GM12892 (cell line): ENCODE measurements around the gene ADPRHL1.
"Not testable (repeated sequence)": the region's sequence is repeated elsewhere in the genome, so short reads cannot be mapped to it uniquely, and the experiment has no call there.

Experiments
- DNase-seq: peaks from one replicate; pipeline ENCODE4 v3.0.0; 2011; ENCODE audit not compliant: insufficient read length
- FAIRE-seq: peaks from 2 replicates; lab custom pipeline; 2011; peaks lifted over from hg19 to GRCh38; lab: Jason Lieb, UNC
- POLR2A ChIP-seq: IDR thresholded peaks from 2 replicates; pipeline ENCODE4 v1.6.1; 2011; ENCODE audit warnings: low read depth, low read length, control low read depth
- POLR2AphosphoS5 ChIP-seq: IDR thresholded peaks from 2 replicates; pipeline ENCODE4 v1.6.1; 2011; ENCODE audit warnings: low read depth, low read length, control low read depth
- TAF1 ChIP-seq: IDR thresholded peaks from 2 replicates; pipeline ENCODE4 v1.6.1; 2011; ENCODE audit warnings: low read depth, mild to moderate bottlenecking, control low read depth, low read length, borderline replicate concordance

ADPRHL1 gene

DNA sequence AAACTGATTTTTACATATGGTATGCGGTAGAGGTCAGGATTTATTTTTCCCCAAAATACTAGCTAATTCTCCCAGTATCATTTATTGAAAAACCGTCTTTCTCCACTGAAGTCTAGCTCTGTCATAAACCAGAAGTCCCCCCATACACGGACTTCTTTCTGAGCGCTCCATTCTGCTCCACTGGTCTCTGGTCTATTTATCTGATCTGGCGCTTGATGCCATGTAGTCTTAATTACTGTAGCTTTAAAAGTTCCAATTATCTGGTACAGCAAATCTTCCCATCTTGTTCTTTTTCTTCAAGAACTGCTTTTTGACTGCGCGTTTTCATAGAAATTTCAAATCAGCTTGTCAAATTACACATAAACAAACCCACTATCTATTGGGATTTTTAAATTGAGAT is 23.5 kb upstream of the ADPRHL1 start:
- TF ChIP-seq POLR2A, result no peak
- TF ChIP-seq POLR2AphosphoS5, result no peak
- no peak for TF ChIP-seq TAF1
- DNase-seq (no peak), FAIRE-seq (no peak)

DNA sequence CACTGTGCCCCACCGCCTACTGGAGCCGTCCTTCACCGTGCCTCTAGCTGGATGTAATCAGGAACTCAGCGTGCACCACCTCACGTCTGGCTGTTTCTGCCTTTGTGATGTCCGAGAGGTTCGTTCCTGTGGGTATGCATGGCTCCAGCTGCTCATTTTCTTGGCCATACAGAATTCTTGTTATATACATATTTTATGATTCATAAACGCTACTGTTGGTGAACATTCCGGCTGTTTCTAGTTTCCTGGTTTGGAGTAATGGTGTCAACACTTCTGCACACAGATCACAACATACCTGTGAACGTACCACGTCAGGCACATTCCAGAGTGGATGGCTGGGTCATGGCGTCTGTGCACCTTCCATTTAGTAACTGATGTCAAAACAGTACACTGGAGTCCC is 22.6 kb upstream of the ADPRHL1 start:
- DNase-seq, result no peak
- TF ChIP-seq POLR2A, result no peak
- no peak for TF ChIP-seq POLR2AphosphoS5
- no peak for TF ChIP-seq TAF1
- no peak for FAIRE-seq

DNA sequence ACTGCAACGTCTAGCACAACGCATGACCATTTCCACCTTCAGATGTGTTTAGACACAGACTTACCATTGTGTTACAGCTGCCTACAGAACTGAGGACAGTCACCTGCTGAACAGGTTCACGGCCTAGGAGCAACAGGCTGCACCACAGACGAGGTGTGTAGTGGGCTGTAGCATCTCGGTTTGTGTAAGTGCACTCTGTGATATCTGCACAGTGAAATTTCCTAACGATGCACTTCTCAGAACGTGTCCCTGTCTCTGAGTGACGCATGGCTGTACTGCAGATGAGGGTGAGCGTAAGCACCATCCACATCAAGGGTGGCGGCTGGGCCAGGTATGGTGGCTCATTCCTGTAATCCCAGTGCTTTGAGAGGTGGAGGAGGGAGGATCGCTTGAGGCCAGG is 22.0 kb upstream of the ADPRHL1 start:
- FAIRE-seq (no peak), DNase-seq (no peak)
- TF ChIP-seq POLR2AphosphoS5 (no peak), POLR2A (no peak), TAF1 (no peak)

DNA sequence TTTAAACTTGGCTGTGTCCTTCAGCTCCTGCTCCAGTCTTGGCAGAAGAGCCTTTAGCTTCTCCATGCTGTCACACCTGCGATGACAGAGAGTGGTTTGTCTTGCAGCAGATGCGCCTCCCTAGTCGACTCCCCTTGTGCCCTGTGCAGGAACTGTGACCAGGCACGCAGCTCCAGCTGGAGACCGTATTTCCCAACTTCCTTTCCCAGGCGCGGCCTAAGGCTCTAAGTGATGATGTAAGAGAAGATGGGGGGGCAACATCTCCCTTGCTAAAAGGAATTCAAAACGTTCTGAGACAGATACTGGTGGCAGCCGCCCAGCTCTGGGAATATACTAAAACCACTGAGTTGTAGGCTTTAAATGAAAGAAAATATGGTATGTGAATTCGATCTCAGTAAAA is 20.9 kb upstream of the ADPRHL1 start:
- DNase-seq (no peak), FAIRE-seq (no peak)
- TF ChIP-seq TAF1, result no peak
- TF ChIP-seq POLR2A, result no peak
- TF ChIP-seq POLR2AphosphoS5, result no peak

DNA sequence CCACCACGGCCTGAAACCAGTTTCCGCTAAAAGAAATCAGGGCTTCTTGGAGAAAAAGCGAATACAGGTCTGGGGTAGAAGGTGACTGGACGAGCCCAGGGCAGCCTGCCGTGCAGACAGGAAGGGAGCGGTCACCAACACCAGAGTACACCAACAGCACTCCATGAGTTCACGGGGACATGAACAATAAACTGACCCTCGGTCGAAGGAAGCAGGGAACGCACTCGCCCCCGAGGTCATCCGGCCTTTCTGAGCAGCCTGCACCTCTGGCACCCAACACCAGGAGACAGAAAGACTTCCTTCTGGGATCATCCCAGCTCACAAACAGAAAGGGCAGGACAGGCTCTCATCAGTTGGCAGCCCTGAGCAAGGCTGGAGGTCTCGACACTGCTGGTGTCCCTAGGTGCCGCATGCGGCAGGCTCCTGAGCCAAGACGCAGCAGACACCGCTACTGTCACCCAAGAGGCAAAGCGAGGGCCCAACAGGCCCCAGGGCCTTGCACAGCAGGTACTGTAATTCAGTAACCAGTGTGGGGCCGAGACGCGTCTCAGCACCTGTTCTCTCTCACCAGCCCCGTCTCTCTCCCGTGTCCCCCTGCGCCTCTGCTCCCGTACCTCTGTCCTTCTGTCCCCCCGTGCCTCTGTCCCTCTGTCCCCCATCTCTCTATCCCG is 19.2 kb upstream of the ADPRHL1 start:
- no peak for DNase-seq

DNA sequence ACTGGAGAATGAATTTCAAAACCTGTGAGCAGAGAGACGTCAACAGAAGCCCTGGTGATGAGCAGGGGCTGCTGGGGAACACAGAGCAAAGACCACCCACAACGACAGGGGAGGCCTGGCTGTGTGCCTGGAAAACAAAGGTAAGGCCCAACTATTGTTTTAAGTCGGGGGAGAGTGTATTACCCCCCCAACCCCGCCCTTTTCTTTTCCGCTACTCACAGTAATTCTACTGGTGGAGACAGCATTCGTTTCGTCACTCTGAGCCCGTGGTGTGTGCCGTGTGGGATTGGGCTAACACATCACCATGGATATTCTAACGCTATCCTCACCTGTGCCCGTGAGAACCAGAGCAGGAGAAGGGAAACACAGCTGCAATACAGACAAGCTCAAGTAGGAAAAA is 18.6 kb upstream of the ADPRHL1 start:
- FAIRE-seq, result no peak
- no peak for DNase-seq

More for the DNA sequence above, 19.2 kb upstream of the ADPRHL1 start:
- TF ChIP-seq POLR2AphosphoS5 (no peak), TAF1 (no peak), POLR2A (no peak)
- no peak for FAIRE-seq

DNA sequence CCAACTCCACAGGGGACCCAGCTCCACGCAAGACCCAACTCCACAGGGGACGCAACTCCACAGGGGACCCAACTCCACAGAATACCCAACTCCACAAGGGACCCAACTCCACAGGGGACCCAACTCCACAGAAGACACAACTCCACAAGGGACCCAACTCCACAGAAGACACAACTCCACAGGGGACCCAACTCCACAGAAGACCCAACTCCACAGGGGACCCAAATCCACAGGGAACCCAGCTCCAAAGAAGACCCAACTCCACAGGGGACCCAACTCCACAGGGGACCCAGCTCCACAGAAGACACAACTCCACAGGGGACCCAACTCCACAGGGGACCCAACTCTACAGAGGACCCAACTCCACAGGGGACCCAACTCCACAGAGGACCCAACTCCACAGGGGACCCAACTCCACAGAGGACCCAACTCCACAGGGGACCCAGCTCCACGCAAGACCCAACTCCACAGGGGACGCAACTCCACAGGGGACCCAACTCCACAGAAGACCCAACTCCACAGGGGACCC is 17.4 kb upstream of the ADPRHL1 start:
- not testable (repeated sequence) for DNase-seq, FAIRE-seq

More for the DNA sequence above, 18.6 kb upstream of the ADPRHL1 start:
- TF ChIP-seq POLR2A (no peak), POLR2AphosphoS5 (no peak), TAF1 (no peak)

DNA sequence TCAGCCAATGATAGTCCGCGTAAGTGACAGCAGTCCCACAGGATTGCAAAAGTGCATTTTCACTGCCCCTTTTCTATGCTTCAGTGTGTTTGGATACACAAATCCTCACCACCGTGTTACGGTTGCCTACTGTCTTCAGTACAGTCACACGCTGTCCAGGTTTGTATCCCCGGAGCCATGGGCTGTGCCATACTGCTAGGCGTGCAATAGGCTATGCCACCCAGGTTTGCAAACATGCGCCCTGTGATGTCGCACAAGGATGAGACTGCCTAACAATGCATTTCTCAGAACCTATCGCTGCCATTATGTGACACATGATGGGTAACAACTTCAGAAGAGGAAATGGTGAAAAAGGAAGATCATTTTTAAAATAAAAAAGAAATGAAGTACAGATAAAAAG is 16.8 kb upstream of the ADPRHL1 start:
- DNase-seq (no peak), FAIRE-seq (no peak)
- TF ChIP-seq TAF1 (no peak), POLR2AphosphoS5 (no peak), POLR2A (no peak)

DNA sequence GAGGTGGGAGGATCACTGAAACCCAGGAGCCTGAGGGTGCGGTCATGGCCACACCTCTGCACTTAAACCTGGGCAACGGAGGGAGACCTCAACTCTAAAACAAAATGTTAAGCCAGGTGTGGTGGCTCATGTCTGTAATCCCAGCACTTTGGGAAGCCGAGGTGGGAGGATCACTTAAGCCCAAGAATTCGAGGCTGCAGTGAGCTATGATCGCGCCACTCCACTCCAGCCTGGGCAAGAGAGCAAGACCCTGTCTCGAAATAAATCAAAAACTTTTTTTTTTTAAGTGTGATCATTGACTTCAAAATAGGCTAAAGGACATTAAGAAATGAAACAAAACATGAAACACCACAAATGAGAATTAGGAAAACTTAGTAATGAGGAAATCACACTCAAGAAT is 16.3 kb upstream of the ADPRHL1 start:
- no peak for FAIRE-seq
- DNase-seq, result no peak
- TF ChIP-seq POLR2AphosphoS5, result no peak
- no peak for TF ChIP-seq TAF1
- no peak for TF ChIP-seq POLR2A

DNA sequence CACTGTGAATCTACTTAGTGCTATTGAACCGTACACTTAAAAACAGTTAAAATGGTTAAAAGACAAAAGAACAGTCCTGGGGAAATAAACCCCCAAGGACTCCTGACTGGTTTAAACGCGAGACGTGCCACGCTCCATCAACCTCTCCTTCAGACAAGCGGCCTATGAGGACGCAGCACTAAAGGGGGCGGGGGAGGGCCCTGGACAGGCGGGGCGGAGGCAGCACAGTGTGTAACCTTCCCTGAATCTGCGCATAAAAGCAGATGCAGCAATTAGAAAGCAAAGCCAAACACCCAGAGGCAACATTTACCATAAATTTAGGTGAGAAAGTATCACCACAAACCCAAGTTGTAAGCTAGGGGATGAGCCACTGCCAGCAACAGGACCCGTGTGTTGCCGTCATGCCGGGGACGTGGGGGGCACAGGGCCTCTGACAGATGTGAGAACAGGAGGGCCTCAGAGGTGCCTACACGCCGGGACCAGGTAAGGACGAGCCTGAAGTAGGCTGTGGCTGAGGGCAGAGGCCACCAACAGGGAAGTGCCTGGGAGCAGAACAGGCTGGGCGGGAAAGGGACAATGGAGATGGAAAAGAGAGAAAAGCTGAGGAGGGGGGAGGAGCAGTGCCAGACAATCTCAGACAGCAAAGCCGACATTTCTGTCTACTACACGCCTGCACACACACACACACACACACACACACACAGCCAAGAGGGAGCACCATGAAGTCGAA is 15.3 kb upstream of the ADPRHL1 start:
- FAIRE-seq, result no peak
- no peak for DNase-seq
- TF ChIP-seq POLR2AphosphoS5 (no peak), TAF1 (no peak), POLR2A (no peak)

DNA sequence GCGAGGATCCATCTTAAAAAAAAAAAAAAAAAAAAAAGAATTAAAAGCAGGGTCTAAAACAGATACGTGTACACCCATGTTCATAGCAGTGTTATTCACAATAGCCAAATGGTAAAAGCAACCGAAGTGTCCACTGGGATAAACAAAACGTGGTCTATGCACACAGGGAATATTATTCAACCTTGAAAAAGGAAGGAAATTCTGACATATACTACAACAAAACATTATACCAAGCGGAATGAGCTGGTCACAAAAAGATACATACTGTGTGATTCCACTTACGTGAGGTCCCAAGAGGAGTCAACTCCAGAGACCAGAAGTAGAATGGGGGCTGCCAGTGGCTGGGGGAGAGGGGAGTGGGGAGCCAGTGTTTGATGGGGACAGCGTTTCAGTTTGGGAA is 14.7 kb upstream of the ADPRHL1 start:
- TF ChIP-seq TAF1, result no peak
- no peak for FAIRE-seq
- DNase-seq, result no peak

DNA sequence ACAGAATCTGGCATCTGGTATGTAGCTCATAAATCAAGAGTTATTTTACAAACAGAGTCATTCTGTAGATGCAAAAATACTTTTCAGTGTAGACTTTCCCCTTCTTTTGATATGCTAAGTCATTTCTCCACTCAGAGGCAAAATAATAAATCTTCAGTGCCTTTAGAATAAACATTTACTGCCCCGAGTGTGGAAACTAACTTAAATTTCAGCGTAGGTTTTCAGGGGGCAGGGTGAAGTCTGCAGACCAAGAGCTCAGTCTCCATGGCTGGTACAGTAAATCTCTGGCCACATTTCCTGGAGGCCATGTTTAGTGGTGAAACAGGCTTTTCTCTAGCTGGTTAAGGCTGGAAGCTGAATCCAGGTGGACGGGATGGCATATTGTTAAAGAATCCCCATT is 13.1 kb upstream of the ADPRHL1 start:
- FAIRE-seq, result no peak
- no peak for TF ChIP-seq POLR2A
- no peak for TF ChIP-seq POLR2AphosphoS5
- TF ChIP-seq TAF1, result no peak
- no peak for DNase-seq
